ENCODE results near the gene TMEM181. TPM values are rescaled to one million over a fixed set of nuclear protein-coding genes. Genes with fewer than 3 reads are reported as not detected.
"Not testable (repeated sequence)": the region's sequence is repeated elsewhere in the genome, so short reads cannot be mapped to it uniquely, and the experiment has no call there.

The TMEM181 gene
- total RNA-seq, 1 experiment from 2014 or later: 24.3 TPM

- DNase-seq (ENCODE audit: extremely low read depth, low read depth): no peak
These were observed 93.9 kb downstream of the TMEM181 start for GRCh38 chr6:158653577-158654354.

GRCh38 chr6:158654498-158654897 is 94.6 kb downstream of the TMEM181 start:
- no peak for DNase-seq (ENCODE audit: extremely low read depth, low read depth)

DNA sequence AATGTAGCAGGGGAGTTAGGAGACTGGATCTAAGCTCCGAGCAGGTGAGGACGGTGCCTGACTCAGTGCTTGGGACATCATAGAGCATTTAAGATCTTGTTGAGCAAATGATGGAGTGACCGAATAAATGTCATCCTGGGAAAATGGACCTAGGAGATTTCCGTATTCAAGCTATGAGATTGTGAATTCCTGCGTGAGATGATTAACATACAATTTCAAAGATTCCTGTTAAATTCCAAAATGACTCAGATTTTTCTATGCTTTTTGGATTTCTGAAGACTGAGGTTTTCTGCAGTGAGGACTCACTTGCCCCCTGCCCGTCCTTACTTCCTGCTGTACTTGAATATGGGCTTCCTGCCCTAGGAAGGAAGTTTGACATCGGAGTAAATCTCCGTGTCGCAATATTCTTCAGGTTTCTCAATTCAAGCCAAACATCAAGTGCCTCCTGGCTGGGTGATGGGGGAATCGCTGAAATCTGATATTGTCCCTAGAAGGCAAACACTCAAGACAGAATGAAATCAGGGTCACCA is 95.1 kb downstream of the TMEM181 start:
- no peak for DNase-seq (ENCODE audit: extremely low read depth, low read depth)

DNA sequence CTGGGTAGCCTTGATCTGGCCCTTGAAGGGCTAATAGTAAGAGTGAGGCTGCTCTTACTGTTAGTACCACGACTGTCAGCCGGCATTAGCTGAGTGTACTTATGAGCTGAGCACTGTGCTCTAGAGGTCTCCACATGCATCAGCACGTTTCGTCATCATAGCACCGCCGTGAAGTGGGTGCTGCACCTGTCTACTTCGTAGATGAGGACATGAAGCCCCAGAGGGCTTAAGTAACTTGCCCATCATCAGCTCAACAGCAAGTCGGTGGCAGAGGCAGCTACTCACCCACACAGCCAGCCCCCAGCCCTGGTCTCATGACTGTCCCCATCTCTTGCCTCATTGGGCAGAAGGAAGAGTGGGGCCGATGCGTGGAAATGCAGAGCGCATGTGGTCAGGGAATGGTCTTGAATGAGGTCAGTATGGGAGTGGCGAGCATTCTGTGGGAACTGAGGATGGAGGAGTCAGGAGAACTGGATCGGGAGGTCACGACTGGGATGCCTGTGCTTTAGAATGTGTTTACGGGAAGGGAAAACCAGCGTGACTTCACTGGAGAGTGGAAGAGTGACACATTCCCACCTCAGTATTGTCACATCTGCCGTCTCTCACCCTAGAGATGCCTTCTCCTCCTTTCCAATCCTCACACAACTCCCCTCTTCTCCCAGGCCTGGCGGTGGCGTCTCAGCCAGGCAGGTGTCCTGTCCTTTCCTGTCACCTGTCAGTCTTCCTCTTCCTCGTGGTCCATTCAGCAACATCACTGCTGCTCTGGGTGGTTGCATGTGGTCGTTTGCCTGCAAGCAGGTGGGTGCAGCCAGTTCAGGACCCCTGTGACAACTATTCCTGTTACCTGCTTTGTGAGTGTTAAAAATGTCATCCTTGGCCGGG is 95.9 kb downstream of the TMEM181 start:
- DNase-seq (ENCODE audit: extremely low read depth, low read depth): no peak

DNA sequence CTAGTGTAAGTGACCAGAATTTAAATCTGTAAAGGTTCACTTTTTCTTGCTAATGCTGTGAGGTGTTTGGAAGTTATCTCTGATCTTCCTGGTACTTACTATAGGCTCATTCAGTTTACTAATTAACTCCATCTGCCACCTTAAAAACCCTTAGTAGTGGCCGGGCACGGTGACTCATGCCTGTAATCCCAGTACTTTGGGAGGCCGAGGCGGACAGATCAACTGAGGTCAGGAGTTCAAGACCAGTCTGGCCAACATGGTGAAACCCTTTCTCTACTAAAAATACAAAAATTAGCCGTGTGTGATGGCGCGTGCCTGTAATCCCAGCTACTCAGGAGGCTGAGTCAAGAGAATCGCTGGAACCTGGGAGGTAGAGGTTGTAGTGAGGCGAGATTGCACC is 97.1 kb downstream of the TMEM181 start:
- not testable (repeated sequence) for DNase-seq (ENCODE audit: extremely low read depth, low read depth)

GRCh38 chr6:158660333-158660754 is 100.5 kb downstream of the TMEM181 start:
- DNase-seq (ENCODE audit: extremely low read depth, low read depth): no peak

DNA sequence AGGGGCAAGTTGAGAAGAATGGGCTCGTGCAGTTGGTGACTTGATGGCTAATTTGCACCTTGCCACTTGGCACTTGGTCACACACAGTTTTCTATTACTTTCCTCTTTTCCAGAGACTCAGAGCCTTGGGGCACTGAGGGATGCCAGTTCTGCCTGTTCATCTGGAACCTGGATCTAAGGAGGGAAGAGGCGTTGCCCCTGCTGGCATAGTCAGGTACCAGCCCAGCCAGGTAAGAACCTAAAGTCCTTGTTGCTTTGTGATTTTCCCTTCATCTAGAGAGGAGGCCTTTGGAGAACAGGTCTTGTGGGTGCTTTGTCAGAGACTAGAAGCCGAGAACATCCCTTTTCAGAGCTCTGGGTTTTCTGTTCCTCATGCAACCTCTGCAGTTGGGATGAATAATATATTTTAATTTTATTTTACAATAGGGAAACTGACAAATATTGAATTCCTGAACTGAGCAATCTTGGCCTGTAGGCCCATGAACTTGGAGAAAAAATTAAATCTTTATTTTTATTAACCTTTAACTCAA is 101.3 kb downstream of the TMEM181 start:
- DNase-seq (ENCODE audit: extremely low read depth, low read depth): no peak

DNA sequence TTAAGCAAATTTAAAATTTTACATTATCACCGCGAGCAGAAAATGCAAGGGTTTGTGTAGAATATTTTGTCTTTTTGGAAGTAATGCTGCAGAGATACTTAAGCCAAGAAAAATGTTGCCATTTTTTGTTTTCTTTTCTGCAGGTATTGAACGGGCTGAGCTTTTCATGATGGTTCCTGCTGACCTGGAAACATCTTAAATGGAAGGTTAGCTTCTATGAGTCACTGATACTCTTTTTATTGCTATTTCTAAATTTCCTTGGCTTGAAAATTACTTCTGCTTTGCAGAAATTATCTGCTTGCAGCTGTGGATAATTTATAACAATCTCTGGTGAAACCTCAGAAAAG is 102.7 kb downstream of the TMEM181 start:
- no peak for DNase-seq (ENCODE audit: extremely low read depth, low read depth)

GRCh38 chr6:158662954-158663624 is 103.2 kb downstream of the TMEM181 start:
- no peak for DNase-seq (ENCODE audit: extremely low read depth, low read depth)

- DNase-seq (ENCODE audit: extremely low read depth, low read depth): no peak
These were observed 103.8 kb downstream of the TMEM181 start for GRCh38 chr6:158663625-158664165.

- DNase-seq (ENCODE audit: extremely low read depth, low read depth): no peak
These were observed 105.4 kb downstream of the TMEM181 start for GRCh38 chr6:158665332-158665731.

DNA sequence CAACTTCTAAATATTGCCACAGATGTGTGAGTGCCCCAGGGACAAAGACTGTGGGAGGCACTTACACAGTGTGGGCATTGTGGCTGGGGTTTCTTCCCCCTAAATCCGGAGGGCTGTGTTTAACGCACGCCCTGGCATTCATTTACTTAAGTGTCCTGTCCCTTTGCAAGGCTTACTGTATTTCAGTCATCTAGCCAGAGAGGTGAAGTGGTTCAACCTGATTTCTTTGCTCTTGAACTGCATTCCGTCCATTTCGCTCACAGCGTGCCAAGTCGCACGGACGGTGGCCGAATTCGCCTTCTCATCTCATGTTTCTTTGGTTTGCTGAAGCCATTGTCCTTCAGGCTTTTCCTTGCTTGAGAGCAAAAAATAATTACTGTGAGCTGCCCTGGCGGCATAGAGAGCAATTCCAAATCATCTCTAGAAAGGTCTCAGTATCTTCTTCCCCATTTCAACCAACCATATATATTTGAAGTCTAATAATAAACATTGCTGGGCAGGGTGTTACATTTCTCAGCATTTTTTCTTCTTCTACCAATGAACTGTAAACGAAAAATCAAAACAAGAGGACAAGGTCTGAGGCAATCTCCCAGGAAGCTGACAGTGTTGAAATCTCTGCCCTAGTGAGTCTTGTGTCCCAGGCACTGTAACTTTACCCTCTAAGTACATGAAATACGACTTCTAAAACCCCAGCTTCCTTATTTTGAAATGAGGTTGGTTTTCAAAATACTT is 106.9 kb downstream of the TMEM181 start:
- DNase-seq (ENCODE audit: extremely low read depth, low read depth): no peak

DNA sequence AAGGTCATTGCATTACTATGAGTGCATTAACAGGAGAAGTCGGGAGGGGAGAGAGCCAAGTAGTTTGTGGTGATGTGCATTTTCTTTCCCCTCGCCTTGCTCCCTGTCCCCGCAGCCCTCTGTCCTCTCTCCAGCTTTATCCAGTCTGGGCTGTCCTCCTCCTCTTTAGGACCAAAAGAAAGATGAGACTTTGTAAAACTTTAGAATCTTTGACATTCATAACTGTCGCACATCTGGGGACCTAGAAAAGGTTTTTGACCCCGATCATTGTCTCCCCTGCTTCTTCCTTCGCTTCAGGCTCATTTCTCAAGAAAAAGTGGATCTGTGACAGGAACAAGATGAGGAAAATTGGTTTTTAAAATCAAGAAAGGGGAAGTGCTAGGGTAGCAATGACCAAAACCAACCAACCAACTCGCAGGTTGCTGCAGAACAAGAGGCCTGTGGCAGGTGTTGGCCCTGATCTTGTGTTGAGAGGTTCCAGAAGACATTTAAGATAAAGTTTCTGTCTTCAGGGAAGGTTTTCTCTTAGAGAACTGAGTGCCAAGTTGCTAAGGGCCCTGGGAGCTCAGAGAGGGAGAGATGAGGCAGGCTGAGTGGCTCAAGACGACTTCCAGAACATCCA is 107.6 kb downstream of the TMEM181 start:
- DNase-seq (ENCODE audit: extremely low read depth, low read depth): no peak

DNA sequence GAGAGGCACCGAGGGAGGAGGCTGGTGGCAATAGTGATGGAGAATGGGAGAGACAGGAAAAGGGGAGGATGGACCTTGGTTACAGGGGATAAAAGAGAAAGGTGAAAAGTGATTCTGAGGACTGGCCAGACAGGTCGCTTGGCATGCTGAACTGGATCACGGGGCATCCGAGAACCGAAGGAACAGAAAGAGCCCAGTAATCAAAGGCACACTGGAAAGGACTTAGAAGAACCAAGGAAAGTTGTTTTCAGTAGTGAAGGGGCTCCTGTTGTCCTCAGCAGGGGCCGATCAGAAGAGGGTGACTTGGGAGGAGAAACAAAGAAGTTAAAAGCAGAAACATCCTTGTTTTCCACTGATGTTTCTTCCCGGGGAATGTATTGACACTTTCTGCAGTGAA is 108.8 kb downstream of the TMEM181 start:
- DNase-seq (ENCODE audit: extremely low read depth, low read depth): no peak

DNA sequence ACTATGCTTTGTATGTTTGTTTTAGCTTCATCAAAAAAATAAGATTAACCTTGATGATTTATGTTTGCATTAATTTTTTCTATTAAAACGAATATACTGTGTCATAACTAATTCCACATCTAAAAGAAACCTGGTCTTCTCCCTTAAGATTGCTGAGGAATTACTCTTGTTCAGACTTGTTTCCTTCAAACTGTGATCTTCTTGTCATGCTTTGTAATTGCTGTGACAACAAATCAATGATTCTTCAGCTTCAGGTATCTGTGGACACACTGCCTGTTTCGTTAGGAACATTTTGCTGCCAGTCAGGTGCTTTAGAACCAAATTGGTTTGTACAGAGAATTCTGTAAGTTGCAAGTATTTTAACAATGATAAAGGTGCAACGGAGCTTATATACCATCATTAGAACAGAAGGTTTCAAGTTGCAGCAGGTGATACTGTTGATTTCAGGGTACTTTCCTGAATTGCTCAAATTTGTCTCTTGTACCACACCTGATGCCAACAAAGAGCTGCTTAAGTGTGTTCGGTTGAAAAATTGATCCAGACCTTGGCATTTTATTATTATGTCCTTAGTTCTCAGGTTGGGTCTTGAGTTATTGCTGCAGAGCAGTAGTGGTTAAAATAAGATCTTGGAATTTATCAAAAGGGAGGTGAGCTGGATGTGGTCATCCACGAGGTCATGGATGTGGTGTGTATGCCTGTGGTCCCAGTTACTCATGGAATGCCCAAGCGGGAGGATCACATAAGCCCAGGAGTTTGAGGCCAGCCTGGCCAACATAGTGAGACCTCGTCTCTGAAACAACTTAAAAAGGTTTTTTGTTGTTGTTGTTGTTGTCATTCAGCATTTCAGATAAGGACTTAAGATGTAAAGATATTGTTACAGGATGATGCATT is 109.5 kb downstream of the TMEM181 start:
- no peak for DNase-seq (ENCODE audit: extremely low read depth, low read depth)

GRCh38 chr6:158672119-158672518 is 112.2 kb downstream of the TMEM181 start:
- not testable (repeated sequence) for DNase-seq (ENCODE audit: extremely low read depth, low read depth)

GRCh38 chr6:158672726-158673125 is 112.8 kb downstream of the TMEM181 start:
- no peak for DNase-seq (ENCODE audit: extremely low read depth, low read depth)

GRCh38 chr6:158674342-158675131 is 114.6 kb downstream of the TMEM181 start:
- no peak for DNase-seq (ENCODE audit: extremely low read depth, low read depth)
